H1 (cell line): Measurements from ENCODE around the gene VSTM4. TPM values are rescaled to one million over a fixed set of nuclear protein-coding genes. Genes with fewer than 3 reads are reported as not detected.

ENCODE experiments used
- CBX8 ChIP-seq: fragments of 300-800, 300-1000 bp; sonication (generic); IDR thresholded peaks from 2 replicates; pipeline ENCODE4 v1.7.1; 2016; ENCODE audit warnings: low read depth, low read length, borderline replicate concordance
- MAFK ChIP-seq: IDR thresholded peaks from 2 replicates; pipeline ENCODE4 v1.6.1; 2012; ENCODE audit warnings: low read depth, mild to moderate bottlenecking, improper control_type of control experiment, low read length
- MAX ChIP-seq: IDR thresholded peaks from 2 replicates; pipeline ENCODE4 v1.6.1; 2012; ENCODE audit warnings: inconsistent platforms
- PHF8 ChIP-seq: fragments of 200-600 bp; sonication (generic); conservative IDR thresholded peaks from 2 replicates; pipeline ENCODE4 v1.7.1; 2012; ENCODE audit warnings: low read depth, mild to moderate bottlenecking, inconsistent platforms, low read length, moderate library complexity
- TEAD4 ChIP-seq: IDR thresholded peaks from 2 replicates; pipeline ENCODE4 v1.6.1; 2012; ENCODE audit warnings: low read depth, low read length, inconsistent platforms, mixed read lengths
- polyA plus RNA-seq, 7 experiments: library from polyadenylated mRNA; depleted of rRNA in 3 of 7; stranded (reverse) in 5 of 7; unstranded in 2 of 7; fragments of >200 nt in 5 of 7; fragments of 200-250 nt in 2 of 7; gene quantifications; 1 replicate in 5 of 7; 2 replicates in 1 of 7; 4 replicates in 1 of 7; pipeline versions ENCODE4 v1.2.1 to v1.2.3, GENCODE V29; 2011 to 2013; ENCODE audit warnings: missing spikeins in 2 of 7, mixed read lengths in 2 of 7
- total RNA-seq: library from RNA; stranded (reverse); fragmentation: NEBNext Ultra II Directional; extraction: Animal tissue kit (Norgen Biotek cat#: 25700); gene quantifications from 2 replicates; pipeline ENCODE4 v1.2.1, GENCODE V29; 2021

The VSTM4 gene
- total and polyA plus RNA-seq, 2 of the 8 experiments (the other 6 are each of a cell fraction or from before 2014, with no cell fraction given): 0.48 to 0.73 TPM

- TF ChIP-seq MAX (no peak), MAFK (no peak), PHF8 (no peak), CBX8 (no peak), TEAD4 (no peak)
Observed at GRCh38 chr10:48978318-48978717, 137.0 kb downstream of the VSTM4 start (continued).
